Measurements from ENCODE around the gene SNAI3.
A peak's percentile ranks its signal among the peaks of the same experiment; 100 is the strongest.

Gene SNAI3

GRCh38 chr16:88721815-88722755 lies 35.8 kb upstream of the SNAI3 start:
- DNase-seq (ENCODE audit: low read depth in 2 of 2), result no peak

DNA sequence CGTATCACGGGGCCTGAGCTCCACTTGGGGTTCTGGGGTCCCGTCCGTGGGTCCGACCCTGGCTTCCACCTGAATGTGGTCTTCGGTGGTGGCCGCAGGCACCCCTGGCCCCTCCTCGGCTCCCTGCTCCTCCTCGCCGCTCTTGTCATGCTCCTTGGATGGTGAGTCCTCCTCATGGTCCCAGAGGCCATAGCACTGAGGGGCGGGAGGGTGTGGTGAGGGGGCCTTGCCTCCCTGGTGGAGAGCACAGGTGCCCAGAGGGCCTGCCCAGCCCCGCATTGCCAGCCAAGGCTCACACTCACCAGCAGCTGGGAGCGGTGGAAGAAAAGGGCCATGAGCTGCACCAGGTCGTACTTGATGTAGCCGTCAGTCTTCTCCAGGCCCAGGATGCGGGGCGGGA lies 34.9 kb upstream of the SNAI3 start:
- no peak for DNase-seq (ENCODE audit: low read depth in 2 of 2)

GRCh38 chr16:88720396-88720970 lies 34.2 kb upstream of the SNAI3 start:
- no peak for DNase-seq (ENCODE audit: low read depth in 2 of 2)

DNA sequence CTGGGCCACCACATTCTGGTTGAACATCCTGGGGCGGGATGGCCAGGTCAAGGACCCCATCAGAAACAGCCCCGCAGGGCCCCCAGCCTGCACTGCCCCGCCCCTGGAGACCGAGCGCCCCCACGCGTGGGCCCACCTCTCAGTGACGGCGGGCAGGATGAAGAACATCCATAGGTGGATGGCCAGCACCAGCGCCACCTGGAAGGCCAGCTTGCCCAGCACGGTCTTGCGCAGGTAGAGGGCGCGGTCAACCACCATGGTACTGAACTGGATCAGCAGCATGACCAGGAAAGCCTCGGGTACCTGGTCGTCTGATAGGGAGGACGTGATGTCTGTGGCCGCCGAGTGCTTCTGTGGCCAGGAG lies 33.6 kb upstream of the SNAI3 start:
- no peak for DNase-seq (ENCODE audit: low read depth in 2 of 2)

- no peak for DNase-seq (ENCODE audit: low read depth in 2 of 2)
Observed at GRCh38 chr16:88719267-88719932, 33.1 kb upstream of the SNAI3 start.

- DNase-seq (ENCODE audit: low read depth in 2 of 2), result no peak
Observed at GRCh38 chr16:88718178-88718577, 31.9 kb upstream of the SNAI3 start.

GRCh38 chr16:88716601-88717001 lies 30.3 kb upstream of the SNAI3 start:
- no peak for DNase-seq (ENCODE audit: low read depth in 2 of 2)

GRCh38 chr16:88716201-88716600 lies 29.9 kb upstream of the SNAI3 start:
- DNase-seq (ENCODE audit: low read depth in 2 of 2), result no peak

DNA sequence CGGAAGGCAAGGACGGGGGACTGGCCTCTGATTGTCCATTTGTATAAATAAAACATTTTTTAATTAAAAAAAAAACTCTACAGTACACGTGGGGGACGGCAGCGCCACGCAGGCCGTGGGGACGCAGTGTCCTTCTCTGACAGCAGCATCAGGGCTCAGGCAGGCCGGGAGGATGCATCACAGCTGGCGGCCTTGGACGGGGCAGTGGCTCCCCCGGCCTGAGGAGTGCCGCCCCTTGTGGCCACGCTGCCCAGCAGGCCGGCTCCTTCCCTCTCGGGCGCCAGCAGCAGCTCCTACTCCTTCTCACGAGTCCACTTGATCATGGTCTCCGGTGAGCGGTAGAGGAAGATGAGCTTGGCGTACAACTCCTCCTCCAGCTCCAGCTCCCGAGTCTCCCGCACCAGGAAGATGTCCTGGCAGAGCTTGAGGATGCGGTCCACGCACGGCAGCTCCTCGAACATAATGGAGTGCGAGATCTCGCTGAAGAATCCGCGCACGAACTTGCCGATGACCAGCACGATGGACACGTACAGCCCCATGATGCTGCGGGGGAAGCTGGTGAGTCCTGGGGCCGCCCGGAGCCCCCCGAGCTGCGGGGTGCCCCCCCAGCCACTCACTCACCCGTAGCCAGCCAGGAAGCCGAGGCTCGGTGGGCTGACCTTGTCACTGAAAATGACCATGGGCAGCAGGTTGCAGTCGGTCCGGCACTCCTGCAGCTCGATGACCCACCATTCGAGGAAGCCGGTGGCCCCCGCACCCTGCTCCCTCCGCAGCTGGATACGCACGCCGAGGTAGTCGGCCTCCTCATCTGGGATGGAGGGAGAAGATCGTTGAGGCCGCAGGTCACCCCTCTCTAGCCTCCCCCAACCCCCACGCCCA lies 29.2 kb upstream of the SNAI3 start:
- DNase-seq (ENCODE audit: low read depth in 2 of 2), result no peak

DNA sequence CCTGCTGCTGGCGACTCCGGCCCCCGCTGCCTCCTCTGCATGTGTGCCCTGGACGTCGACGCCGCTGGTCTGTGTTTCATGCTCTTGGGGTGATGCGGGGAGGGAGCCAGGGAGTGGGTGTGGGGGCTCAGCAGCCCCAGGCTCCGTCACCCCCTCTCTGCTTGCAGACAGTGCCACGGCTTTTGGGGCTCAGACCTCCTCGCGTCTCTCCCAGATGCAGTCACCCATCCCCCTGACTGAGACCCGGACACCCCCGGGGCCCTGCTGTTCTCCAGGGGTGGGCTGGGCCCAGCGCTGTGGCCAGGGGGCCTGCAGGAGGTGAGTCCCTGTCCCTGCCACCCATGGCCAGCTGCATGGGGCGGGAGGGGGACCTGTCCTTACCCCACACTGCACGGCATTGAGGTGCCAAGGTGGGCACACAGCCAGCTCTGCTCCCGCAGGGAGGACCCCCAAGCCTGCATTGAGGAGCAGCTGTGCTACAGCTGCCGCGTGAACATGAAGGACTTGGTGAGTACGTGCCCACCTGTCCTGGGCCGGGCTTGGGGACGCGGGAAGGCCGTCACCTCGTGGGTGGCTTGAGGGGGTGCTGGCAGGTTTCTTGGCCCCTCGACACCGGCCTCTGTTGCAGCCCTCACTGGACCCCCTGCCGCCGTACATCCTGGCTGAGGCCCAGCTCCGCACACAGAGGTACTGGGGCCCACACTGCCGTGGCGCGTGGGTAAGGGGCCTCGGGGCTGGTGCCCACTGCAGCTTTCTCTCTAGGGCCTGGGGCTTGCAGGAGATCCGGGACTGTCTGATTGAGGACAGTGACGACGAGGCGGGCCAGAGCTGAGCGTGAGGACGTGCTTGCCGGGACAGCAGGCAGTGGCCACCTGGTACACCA lies 28.4 kb upstream of the SNAI3 start:
- DNase-seq (ENCODE audit: low read depth in 2 of 2), result no peak

DNA sequence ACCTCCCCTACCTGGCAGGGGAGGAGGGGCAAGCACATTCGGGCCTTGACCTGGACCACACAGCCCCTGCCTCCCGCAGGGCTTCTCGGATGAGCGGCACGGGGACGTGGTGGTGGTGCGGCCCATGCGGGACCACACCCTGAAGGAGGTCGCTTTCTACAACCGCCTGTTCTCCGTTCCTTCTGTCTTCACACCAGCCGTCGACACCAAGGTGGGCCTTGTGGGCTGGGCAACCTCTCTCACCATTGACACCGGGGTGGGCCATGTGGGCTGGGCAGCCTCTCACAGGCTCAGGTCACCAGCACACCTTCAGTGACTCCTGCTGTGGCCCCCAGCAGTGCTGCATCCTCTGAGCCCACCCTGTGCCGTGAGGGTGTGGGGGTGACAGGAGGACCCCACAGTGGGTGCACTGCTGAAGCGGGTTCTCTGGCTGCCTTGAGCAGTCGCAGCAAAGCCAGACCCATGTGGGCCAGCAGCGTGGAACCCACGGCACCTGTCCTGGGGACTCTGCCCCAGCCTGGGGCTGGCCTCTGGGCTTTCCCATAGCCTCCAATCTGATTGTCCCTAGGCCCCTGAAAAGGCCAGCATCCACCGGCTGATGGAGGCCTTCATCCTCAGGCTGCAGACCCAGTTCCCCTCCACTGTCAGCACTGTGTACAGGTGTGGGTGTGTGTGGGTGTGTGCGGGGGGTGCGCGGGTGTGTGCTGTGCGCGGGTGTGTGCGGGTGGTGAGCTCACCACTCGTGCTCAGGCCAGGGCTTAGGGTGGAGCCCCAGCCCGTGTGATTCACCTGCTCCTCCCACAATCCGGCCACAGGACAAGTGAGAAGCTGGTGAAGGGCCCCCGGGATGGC lies 27.5 kb upstream of the SNAI3 start:
- no peak for DNase-seq (ENCODE audit: low read depth in 2 of 2)

DNA sequence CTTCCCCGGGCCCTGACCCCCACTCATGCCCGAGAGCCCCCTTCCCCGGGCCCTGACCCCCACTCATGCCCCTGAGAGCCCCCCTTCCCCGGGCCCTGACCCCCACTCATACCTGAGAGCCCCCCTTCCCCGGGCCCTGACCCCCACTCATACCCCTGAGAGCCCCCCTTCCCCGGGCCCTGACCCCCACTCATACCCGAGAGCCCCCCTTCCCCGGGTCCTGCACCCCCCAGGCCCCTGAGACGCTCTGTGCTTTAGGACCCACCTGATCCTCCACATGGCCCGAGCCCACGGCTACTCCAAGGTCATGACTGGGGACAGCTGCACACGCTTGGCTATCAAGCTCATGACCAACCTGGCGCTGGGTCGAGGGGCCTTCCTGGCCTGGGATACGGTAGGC lies 26.7 kb upstream of the SNAI3 start:
- DNase-seq (ENCODE audit: low read depth in 2 of 2), result no peak

- no peak for DNase-seq (ENCODE audit: low read depth in 2 of 2)
Observed at GRCh38 chr16:88712362-88712979, 26.2 kb upstream of the SNAI3 start.

GRCh38 chr16:88711750-88712340 lies 25.5 kb upstream of the SNAI3 start:
- no peak for DNase-seq (ENCODE audit: low read depth in 2 of 2)

- DNase-seq (ENCODE audit: low read depth in 2 of 2), result no peak
Observed at GRCh38 chr16:88710556-88710955, 24.2 kb upstream of the SNAI3 start.

DNA sequence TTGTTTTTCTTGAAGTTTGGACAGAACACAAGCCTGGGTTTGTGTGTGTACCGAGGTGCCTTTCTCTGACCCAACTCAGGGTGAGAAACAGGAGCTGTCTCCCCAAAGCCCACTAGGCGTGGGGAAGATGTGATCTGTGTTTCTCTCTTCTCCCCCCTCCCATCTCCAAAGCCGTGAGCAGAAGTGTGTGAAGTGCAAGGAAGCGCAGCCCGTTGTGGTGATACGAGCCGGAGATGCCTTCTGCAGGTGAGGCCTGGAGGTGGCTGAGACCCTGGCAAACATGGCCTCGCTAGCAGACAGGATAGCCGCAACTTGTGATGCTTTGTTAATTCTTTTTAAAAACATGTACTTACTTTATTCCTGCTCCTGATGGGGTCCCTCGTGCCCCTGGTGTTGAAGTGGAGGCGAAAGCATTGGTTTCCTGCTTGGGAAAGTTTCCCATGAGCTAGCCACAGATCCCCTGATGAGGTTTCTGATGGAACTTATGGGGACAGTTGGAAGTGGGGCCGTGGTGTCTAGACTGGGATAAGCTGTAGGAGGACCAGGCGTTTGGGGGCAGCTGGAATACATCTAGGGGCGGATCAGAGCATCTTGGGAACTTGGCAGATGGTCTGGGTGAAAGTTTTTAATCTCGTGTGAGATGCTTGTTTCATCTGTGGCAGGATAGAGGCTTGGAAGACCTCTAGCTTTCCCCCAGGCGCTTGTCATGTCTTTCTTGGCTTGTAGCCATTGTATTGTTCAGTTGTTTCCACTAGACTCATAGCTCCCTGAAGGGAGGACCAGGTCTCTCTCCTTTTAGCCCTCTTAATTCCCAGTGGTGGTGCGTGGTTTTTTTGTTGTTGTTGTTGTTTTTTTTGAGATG lies 20.9 kb upstream of the SNAI3 start:
- DNase-seq (ENCODE audit: low read depth in 2 of 2), result no peak

- peak; percentile 90 to 95 for DNase-seq (ENCODE audit: low read depth in 2 of 2)
Observed at GRCh38 chr16:88706229-88706964, 20.1 kb upstream of the SNAI3 start, which contains the start of the genes CTU2 and RNF166. Gene CTU2, plus strand, starts transcription at chr16:88706503. Its CDS starts 28 bp downstream, at chr16:88706531. Gene RNF166, minus strand, starts transcription at chr16:88706408. Its CDS starts 83 bp downstream, at chr16:88706325.
